ENCODE data around the gene MED23. TPM values are rescaled to one million over a fixed set of nuclear protein-coding genes. Genes with fewer than 3 reads are reported as not detected.

The MED23 gene
- total RNA-seq, 4 donors from 2014 or later = 17.1 to 21.2 (median 18.7) TPM

GRCh38 chr6:131638013-131638412, 10.0 kb upstream of the MED23 start:
- TF ChIP-seq CTCF (IDR thresholded peaks at IDR 0.05) = no peak
- TF ChIP-seq EP300 (IDR thresholded peaks at IDR 0.05) = no peak
- TF ChIP-seq POLR2AphosphoS5 (IDR thresholded peaks at IDR 0.05) = no peak
- no peak for TF ChIP-seq POLR2A (IDR thresholded peaks at IDR 0.05; ENCODE audit: low read depth)
- WGBS = 80% methylated on average over 2 of the region's 2 CpGs

GRCh38 chr6:131636880-131637792, 9.1 kb upstream of the MED23 start, which contains the start of gene ENPP3:
ENPP3 (plus strand) TSS chr6:131637302; CDS start chr6:131637385, 83 bp downstream.
- DNase-seq (ENCODE audit: extremely low spot score) = no peak
- H3K36me3 ChIP-seq = no peaks in the 10 kb centered on the region
- 73% methylated on average over 10 of the region's 10 CpGs for WGBS
- H3K27ac ChIP-seq (replicated peaks in 1 of 4) = no peak within 1 kb of the TSS
- no peaks in the 10 kb centered on the region for H3K27me3 ChIP-seq
- no peak within 1 kb of the TSS for H3K4me3 ChIP-seq
- TF ChIP-seq CTCF (IDR thresholded peaks at IDR 0.05) (no peak), POLR2AphosphoS5 (IDR thresholded peaks at IDR 0.05) (no peak), POLR2A (IDR thresholded peaks at IDR 0.05; ENCODE audit: low read depth) (no peak), EP300 (IDR thresholded peaks at IDR 0.05) (no peak)
- no peaks in the 10 kb centered on the region for H3K4me1 ChIP-seq
- H3K9me3 ChIP-seq = no peaks in the 10 kb centered on the region
- intact Hi-C loops (cut with DNase I) = no loop called here

More at GRCh38 chr6:131638013-131638412, 10.0 kb upstream of the MED23 start:
- intact Hi-C loops (cut with DNase I) = no loop called here
- no peaks in the 10 kb centered on the region for H3K27me3 ChIP-seq
- no peaks in the 10 kb centered on the region for H3K9me3 ChIP-seq
- H3K36me3 ChIP-seq = no peaks in the 10 kb centered on the region
- H3K4me3 ChIP-seq = no peak overlapping the region
- H3K4me1 ChIP-seq = no peaks in the 10 kb centered on the region
- DNase-seq (ENCODE audit: extremely low spot score) = no peak
- H3K27ac ChIP-seq (replicated peaks in 1 of 4) = no peak overlapping the region

- Histone ChIP-seq H3K36me3 (no peaks in the 10 kb centered on the region), H3K4me3 (no peak overlapping the region), H3K27me3 (no peaks in the 10 kb centered on the region), H3K4me1 (no peaks in the 10 kb centered on the region), H3K27ac (replicated peaks in 1 of 4) (no peak overlapping the region), H3K9me3 (no peaks in the 10 kb centered on the region)
- DNase-seq (ENCODE audit: extremely low spot score) = no peak
- no peak for TF ChIP-seq EP300 (IDR thresholded peaks at IDR 0.05)
- TF ChIP-seq CTCF (IDR thresholded peaks at IDR 0.05) = no peak
- no peak for TF ChIP-seq POLR2A (IDR thresholded peaks at IDR 0.05; ENCODE audit: low read depth)
- TF ChIP-seq POLR2AphosphoS5 (IDR thresholded peaks at IDR 0.05) = no peak
- intact Hi-C loops (cut with DNase I) = no loop called here
- 87% methylated on average over 11 of the region's 11 CpGs for WGBS
These were observed 7.6 kb upstream of the MED23 start for GRCh38 chr6:131635384-131636340.

- no peaks in the 10 kb centered on the region for H3K36me3 ChIP-seq
- no peaks in the 10 kb centered on the region for H3K27me3 ChIP-seq
- DNase-seq (ENCODE audit: extremely low spot score) = no peak
- no peaks in the 10 kb centered on the region for H3K9me3 ChIP-seq
- H3K27ac ChIP-seq (replicated peaks in 1 of 4) = no peak overlapping the region
- H3K4me1 ChIP-seq = peaks cover 14 to 30% (median 21%) of the 10 kb centered on the region in 4 donors
- no peak for TF ChIP-seq POLR2AphosphoS5 (IDR thresholded peaks at IDR 0.05)
- TF ChIP-seq EP300 (IDR thresholded peaks at IDR 0.05) = no peak
- no peak for TF ChIP-seq CTCF (IDR thresholded peaks at IDR 0.05)
- no peak for TF ChIP-seq POLR2A (IDR thresholded peaks at IDR 0.05; ENCODE audit: low read depth)
- WGBS = 92% methylated on average over 3 of the region's 3 CpGs
- no peak overlapping the region for H3K4me3 ChIP-seq
- intact Hi-C loops (cut with DNase I) = no loop called here
These were observed 3.7 kb upstream of the MED23 start for GRCh38 chr6:131631625-131632289.

Data from esophagus muscularis mucosa (tissue), 4 donors.